ENCODE results near the gene KRTAP2-2. TPM values are rescaled to one million over a fixed set of nuclear protein-coding genes. Genes with fewer than 3 reads are reported as not detected.
"Not testable (repeated sequence)": the region's sequence is repeated elsewhere in the genome, so short reads cannot be mapped to it uniquely, and the experiment has no call there.

Gene KRTAP2-2
- total and polyA plus RNA-seq, 4 donors = not detected

DNA sequence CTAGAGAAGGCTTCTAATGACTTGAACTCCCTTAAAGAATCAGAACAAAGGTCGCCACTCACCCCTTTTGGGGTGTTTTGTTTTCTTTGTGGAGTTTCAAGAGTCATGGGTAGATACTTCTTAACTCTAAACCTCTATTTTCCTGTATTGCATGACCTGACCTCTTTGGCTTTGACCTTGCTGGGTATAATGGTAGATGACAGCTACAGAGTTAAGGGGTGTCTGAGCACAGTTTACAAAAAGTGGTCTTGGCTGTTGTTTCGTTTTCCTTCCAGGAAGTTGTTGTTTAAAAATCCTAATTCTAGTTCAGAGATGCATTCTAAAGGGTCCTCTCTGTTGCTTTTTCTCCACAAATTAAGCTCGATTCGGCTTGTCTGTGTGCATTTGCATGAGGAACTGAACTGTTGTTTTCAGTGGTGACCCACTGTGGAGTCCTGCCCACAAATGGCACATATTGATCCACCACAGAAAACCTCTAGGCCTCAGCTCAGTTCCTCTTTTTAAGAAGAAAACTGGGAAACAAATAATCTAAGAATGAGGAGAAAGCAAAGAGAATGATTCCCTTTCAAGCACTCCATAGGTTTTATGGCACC is 33.8 kb upstream of the KRTAP2-2 start:
- H3K27ac ChIP-seq (ENCODE audit: low read depth in 1 of 2, low read length in 2 of 2); H3K36me3 ChIP-seq (ENCODE audit: control insufficient read depth in 1 of 2, insufficient read depth in 2 of 2, low read length in 1 of 2); H3K9me3 ChIP-seq (ENCODE audit: control insufficient read depth, low read length); H3K4me1 ChIP-seq (ENCODE audit: control insufficient read depth in 1 of 2, insufficient read depth in 2 of 2, low read length in 2 of 2); H3K4me3 ChIP-seq (ENCODE audit: low read length in 2 of 2); DNase-seq; H3K27me3 ChIP-seq (ENCODE audit: control insufficient read depth in 1 of 2, insufficient read depth in 2 of 2, low read length in 1 of 2); ATAC-seq (ENCODE audit: low FRiP score); intact Hi-C loops (cut with DNase I): not testable (repeated sequence)
- whole genome bisulfite sequencing, 2 donors = 34 to 60% methylated on average over 4 of the region's 4 CpGs

DNA sequence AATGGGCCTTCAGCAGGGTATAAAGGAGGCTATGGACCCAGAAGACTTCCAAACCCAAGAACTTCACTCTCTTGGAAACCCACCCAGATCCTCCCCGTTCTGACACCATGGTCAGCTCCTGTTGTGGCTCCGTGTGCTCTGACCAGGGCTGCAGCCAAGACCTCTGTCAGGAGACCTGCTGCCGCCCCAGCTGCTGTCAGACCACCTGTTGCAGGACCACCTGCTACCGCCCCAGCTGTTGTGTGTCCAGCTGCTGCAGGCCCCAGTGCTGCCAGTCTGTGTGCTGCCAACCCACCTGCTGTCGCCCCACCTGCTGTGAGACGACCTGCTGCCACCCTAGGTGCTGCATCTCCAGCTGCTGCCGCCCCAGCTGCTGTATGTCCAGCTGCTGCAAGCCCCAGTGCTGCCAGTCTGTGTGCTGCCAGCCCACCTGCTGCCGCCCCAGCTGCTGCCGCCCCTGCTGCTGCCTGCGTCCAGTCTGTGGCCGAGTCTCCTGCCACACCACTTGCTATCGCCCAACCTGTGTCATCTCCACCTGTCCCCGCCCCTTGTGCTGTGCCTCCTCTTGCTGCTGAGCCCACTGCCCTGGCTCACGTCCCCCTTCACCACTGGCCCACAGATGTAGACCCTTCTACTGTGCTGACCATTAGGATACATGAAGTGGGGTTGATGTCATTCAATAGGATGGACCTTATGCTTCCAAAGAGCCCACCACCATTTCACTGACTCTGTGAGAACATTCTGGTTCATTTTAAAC is 29.2 kb upstream of the KRTAP2-2 start, which contains the start of gene KRTAP4-7:
Gene KRTAP4-7, plus strand, starts transcription at position 51 of the 757 bp plus-strand sequence. Its CDS starts 57 bp downstream, at position 108.
- H3K9me3 ChIP-seq (ENCODE audit: control insufficient read depth, low read length); ATAC-seq (ENCODE audit: low FRiP score); H3K27me3 ChIP-seq (ENCODE audit: control insufficient read depth in 1 of 2, insufficient read depth in 2 of 2, low read length in 1 of 2); H3K4me3 ChIP-seq (ENCODE audit: low read length in 2 of 2); H3K36me3 ChIP-seq (ENCODE audit: control insufficient read depth in 1 of 2, insufficient read depth in 2 of 2, low read length in 1 of 2); H3K4me1 ChIP-seq (ENCODE audit: control insufficient read depth in 1 of 2, insufficient read depth in 2 of 2, low read length in 2 of 2); H3K27ac ChIP-seq (ENCODE audit: low read depth in 1 of 2, low read length in 2 of 2); intact Hi-C loops (cut with DNase I); DNase-seq: not testable (repeated sequence)
- WGBS, 2 donors = 66 to 78% methylated on average over 10 to 14 of the region's 14 CpGs

DNA sequence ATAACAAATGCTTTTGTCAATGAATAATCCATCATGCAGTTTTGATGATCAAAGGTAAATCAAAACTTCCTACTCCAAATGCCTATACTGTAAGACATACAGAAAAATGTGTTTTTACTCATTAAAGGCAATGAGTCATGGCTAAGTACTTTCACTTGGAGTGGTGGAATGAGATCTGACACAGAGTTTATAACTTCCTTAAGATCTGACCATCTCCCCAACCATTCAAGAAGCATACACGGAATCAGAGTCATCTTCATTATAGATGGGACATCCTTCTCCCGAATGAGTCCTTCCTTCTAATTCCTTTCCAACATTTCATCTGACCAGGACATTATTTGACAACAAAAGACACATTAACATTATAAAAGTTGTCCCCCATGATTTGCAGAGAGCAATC is 28.4 kb upstream of the KRTAP2-2 start:
- H3K9me3 ChIP-seq (ENCODE audit: control insufficient read depth, low read length); H3K27ac ChIP-seq (ENCODE audit: low read depth in 1 of 2, low read length in 2 of 2); H3K4me1 ChIP-seq (ENCODE audit: control insufficient read depth in 1 of 2, insufficient read depth in 2 of 2, low read length in 2 of 2); H3K36me3 ChIP-seq (ENCODE audit: control insufficient read depth in 1 of 2, insufficient read depth in 2 of 2, low read length in 1 of 2); intact Hi-C loops (cut with DNase I); H3K4me3 ChIP-seq (ENCODE audit: low read length in 2 of 2); H3K27me3 ChIP-seq (ENCODE audit: control insufficient read depth in 1 of 2, insufficient read depth in 2 of 2, low read length in 1 of 2); ATAC-seq (ENCODE audit: low FRiP score); DNase-seq: not testable (repeated sequence)
- 60 to 75% methylated on average over 2 of the region's 2 CpGs for WGBS, 2 donors

DNA sequence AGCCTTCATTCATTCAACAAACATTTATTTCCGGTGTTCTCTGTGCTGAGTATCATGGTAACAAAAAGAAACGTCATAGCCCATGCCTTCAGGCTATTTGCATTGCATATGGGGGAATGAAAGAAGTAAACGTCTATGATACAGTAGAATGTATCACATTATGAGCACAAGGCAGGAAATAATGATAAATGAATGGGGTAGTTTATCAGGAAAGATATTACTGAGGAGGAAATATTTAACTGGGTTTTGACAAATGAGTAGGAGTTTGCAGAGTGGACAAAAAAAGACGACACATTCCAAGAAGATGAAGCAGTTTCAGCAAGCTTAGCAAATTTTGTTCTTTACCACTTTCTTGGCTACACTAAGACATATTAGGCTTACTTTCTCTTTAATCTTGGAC is 27.6 kb upstream of the KRTAP2-2 start:
- WGBS, 2 donors = 40 to 48% methylated on average over 4 of the region's 4 CpGs
- intact Hi-C loops (cut with DNase I) = no loop called here
- H3K27me3 ChIP-seq (ENCODE audit: control insufficient read depth in 1 of 2, insufficient read depth in 2 of 2, low read length in 1 of 2) = no peaks in the 10 kb centered on the region
- no peaks in the 10 kb centered on the region for H3K9me3 ChIP-seq (ENCODE audit: control insufficient read depth, low read length)
- no peaks in the 10 kb centered on the region for H3K36me3 ChIP-seq (ENCODE audit: control insufficient read depth in 1 of 2, insufficient read depth in 2 of 2, low read length in 1 of 2)
- no peak overlapping the region for H3K4me3 ChIP-seq (ENCODE audit: low read length in 2 of 2)
- ATAC-seq (ENCODE audit: low FRiP score) (no peak), DNase-seq (no peak)
- H3K27ac ChIP-seq (ENCODE audit: low read depth in 1 of 2, low read length in 2 of 2) = no peak overlapping the region
- no peaks in the 10 kb centered on the region for H3K4me1 ChIP-seq (ENCODE audit: control insufficient read depth in 1 of 2, insufficient read depth in 2 of 2, low read length in 2 of 2)

DNA sequence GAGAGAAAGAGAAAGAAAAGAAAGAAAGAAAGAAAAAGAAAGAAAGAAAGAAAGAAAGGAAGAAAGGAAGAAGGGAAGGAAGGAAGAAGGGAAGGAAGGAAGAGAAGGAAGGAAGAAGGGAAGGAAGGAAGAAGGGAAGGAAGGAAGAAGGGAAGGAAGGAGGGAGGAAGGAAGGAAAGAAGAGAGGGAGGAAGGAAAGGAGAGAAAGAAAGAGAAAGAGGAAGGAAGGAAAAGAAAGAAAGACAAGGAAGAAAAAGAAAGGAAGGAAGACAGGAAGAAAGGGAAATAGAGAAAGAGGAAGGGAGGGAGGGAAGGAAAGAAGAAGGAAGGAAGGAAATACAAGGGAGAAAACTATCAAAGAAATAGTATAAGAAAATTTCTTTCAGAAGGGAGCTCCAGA is 21.8 kb upstream of the KRTAP2-2 start:
- Histone ChIP-seq H3K4me1 (ENCODE audit: control insufficient read depth in 1 of 2, insufficient read depth in 2 of 2, low read length in 2 of 2) (no peaks in the 10 kb centered on the region), H3K4me3 (ENCODE audit: low read length in 2 of 2) (no peak overlapping the region), H3K27me3 (ENCODE audit: control insufficient read depth in 1 of 2, insufficient read depth in 2 of 2, low read length in 1 of 2) (no peaks in the 10 kb centered on the region), H3K9me3 (ENCODE audit: control insufficient read depth, low read length) (no peaks in the 10 kb centered on the region), H3K36me3 (ENCODE audit: control insufficient read depth in 1 of 2, insufficient read depth in 2 of 2, low read length in 1 of 2) (no peaks in the 10 kb centered on the region), H3K27ac (ENCODE audit: low read depth in 1 of 2, low read length in 2 of 2) (no peak overlapping the region)
- ATAC-seq (ENCODE audit: low FRiP score) (no peak), DNase-seq (no peak)
- intact Hi-C loops (cut with DNase I) = no loop called here

DNA sequence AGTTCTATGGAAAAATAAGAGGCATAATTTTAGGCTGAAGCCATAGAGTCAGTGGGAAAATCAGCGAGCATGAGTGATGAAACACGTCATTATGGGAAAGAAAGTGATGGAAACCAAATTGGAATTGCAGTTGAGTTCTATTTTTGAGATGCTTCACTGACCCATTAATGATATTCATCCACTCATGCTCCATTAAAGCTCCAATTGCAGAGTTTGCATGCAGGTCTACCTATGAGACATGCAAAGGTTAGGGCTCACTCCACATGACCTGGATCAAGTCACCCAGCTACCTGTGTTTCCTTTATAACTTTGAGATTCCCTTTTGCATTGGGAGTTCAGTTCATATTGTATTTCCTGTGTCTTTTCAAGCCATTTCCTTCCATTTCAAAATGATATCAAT is 18.6 kb upstream of the KRTAP2-2 start:
- Histone ChIP-seq H3K9me3 (ENCODE audit: control insufficient read depth, low read length) (no peaks in the 10 kb centered on the region), H3K4me3 (ENCODE audit: low read length in 2 of 2) (no peak overlapping the region), H3K36me3 (ENCODE audit: control insufficient read depth in 1 of 2, insufficient read depth in 2 of 2, low read length in 1 of 2) (no peaks in the 10 kb centered on the region), H3K27ac (ENCODE audit: low read depth in 1 of 2, low read length in 2 of 2) (no peak overlapping the region), H3K4me1 (ENCODE audit: control insufficient read depth in 1 of 2, insufficient read depth in 2 of 2, low read length in 2 of 2) (no peaks in the 10 kb centered on the region), H3K27me3 (ENCODE audit: control insufficient read depth in 1 of 2, insufficient read depth in 2 of 2, low read length in 1 of 2) (no peaks in the 10 kb centered on the region)
- 84% methylated on average over 2 of the region's 2 CpGs for WGBS, 2 donors
- ATAC-seq (ENCODE audit: low FRiP score) (no peak), DNase-seq (no peak)
- intact Hi-C loops (cut with DNase I) = no loop called here

DNA sequence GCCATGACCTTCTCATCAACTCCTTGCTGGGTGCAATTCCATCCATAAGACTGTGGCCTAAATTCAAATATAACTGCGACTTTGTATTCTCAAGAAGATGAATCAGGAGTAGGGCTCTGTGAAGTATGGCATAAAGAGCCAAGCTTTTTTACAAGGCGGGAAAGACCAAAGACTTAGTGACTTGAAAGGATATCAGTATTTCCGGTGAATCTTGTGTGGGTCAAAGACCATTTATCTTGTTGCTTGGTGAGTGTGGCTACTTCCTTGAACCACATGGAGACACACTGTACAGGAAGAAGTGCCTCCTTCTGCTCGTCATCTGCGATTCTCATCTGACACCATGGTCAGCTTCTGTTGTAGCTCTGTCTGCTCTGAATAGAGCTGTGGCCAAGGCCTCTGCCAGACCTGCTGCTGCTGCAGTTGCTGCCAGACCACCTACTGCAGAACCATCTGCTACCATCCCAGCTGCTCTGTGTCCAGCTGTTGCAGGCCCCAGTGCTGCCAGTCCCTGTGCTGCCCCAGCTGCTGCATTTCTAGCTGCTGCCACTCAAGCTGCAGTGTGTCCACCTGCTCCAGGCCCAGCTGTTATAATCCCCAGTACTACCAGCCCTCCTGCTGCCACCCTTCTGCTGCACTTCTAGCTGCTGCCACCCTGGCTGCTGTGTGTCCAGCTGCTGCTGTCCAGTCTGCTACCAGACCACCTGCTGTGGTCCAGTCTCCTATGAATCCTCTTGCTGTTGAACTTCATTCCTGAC is 16.8 kb upstream of the KRTAP2-2 start:
- DNase-seq = no peak
- intact Hi-C loops (cut with DNase I) = no loop called here
- no peak overlapping the region for H3K4me3 ChIP-seq (ENCODE audit: low read length in 2 of 2)
- ATAC-seq (ENCODE audit: low FRiP score) = no peak
- no peaks in the 10 kb centered on the region for H3K27me3 ChIP-seq (ENCODE audit: control insufficient read depth in 1 of 2, insufficient read depth in 2 of 2, low read length in 1 of 2)
- 90% methylated on average over 5 of the region's 5 CpGs for WGBS, 2 donors
- H3K36me3 ChIP-seq (ENCODE audit: control insufficient read depth in 1 of 2, insufficient read depth in 2 of 2, low read length in 1 of 2) = no peaks in the 10 kb centered on the region
- no peaks in the 10 kb centered on the region for H3K9me3 ChIP-seq (ENCODE audit: control insufficient read depth, low read length)
- H3K4me1 ChIP-seq (ENCODE audit: control insufficient read depth in 1 of 2, insufficient read depth in 2 of 2, low read length in 2 of 2) = no peaks in the 10 kb centered on the region
- H3K27ac ChIP-seq (ENCODE audit: low read depth in 1 of 2, low read length in 2 of 2) = no peak overlapping the region

DNA sequence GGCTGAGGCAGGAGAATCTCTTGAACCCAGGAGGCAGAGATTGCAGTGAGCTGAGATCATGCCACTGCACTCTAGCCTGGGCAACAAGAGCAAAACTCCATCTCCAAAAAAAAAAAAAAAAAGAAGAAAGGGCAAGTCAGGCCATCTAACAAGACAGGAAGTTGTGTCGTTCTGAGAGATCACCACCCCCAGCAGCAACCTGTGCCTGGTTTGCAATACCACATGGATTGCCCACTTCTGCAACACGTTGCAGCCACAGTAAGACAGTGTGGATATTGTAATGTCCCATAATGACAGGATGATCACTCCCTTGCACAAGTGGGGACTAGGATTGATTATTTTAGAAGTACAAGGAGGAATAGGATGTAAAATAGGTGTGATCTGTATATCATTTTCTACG is 14.0 kb upstream of the KRTAP2-2 start:
- 76 to 78% methylated on average over 3 of the region's 3 CpGs for WGBS, 2 donors
- Histone ChIP-seq H3K27me3 (ENCODE audit: control insufficient read depth in 1 of 2, insufficient read depth in 2 of 2, low read length in 1 of 2) (no peaks in the 10 kb centered on the region), H3K27ac (ENCODE audit: low read depth in 1 of 2, low read length in 2 of 2) (no peak overlapping the region), H3K4me3 (ENCODE audit: low read length in 2 of 2) (no peak overlapping the region), H3K36me3 (ENCODE audit: control insufficient read depth in 1 of 2, insufficient read depth in 2 of 2, low read length in 1 of 2) (no peaks in the 10 kb centered on the region), H3K9me3 (ENCODE audit: control insufficient read depth, low read length) (no peaks in the 10 kb centered on the region), H3K4me1 (ENCODE audit: control insufficient read depth in 1 of 2, insufficient read depth in 2 of 2, low read length in 2 of 2) (no peaks in the 10 kb centered on the region)
- intact Hi-C loops (cut with DNase I) = no loop called here
- DNase-seq (no peak), ATAC-seq (ENCODE audit: low FRiP score) (no peak)

DNA sequence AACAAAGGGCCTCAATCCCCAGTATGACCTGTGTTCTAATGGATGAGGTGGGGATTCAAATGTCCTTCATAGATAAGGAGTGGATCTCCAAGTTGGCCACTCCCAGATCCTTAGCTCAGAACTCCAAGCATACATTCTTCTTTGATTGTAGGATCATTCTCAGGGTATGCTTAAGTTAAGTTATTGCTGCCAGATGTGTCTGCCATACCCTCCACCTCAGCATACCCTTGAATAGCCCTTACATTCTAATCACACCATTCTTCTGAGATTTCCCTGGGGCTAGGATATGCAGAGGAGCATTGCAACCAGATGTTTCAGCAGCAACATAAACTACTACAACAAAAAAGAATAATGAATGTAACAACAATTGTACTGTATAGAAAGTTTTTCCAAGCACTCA is 12.3 kb upstream of the KRTAP2-2 start:
- ATAC-seq (ENCODE audit: low FRiP score) = no peak

More for the DNA sequence above, 12.3 kb upstream of the KRTAP2-2 start:
- no peaks in the 10 kb centered on the region for H3K27me3 ChIP-seq (ENCODE audit: control insufficient read depth in 1 of 2, insufficient read depth in 2 of 2, low read length in 1 of 2)
- no peaks in the 10 kb centered on the region for H3K4me1 ChIP-seq (ENCODE audit: control insufficient read depth in 1 of 2, insufficient read depth in 2 of 2, low read length in 2 of 2)
- no peaks in the 10 kb centered on the region for H3K36me3 ChIP-seq (ENCODE audit: control insufficient read depth in 1 of 2, insufficient read depth in 2 of 2, low read length in 1 of 2)
- no peaks in the 10 kb centered on the region for H3K9me3 ChIP-seq (ENCODE audit: control insufficient read depth, low read length)
- no peak overlapping the region for H3K4me3 ChIP-seq (ENCODE audit: low read length in 2 of 2)
- intact Hi-C loops (cut with DNase I) = no loop called here
- DNase-seq = no peak
- H3K27ac ChIP-seq (ENCODE audit: low read depth in 1 of 2, low read length in 2 of 2) = no peak overlapping the region
